SK-N-SH (cell line): ENCODE measurements around the gene WNT2. TPM values are rescaled to one million over a fixed set of nuclear protein-coding genes. Genes with fewer than 3 reads are reported as not detected.

Experiments
- CTCF ChIA-PET: fragments of 300-600, 350-600 bp; formaldehyde crosslinking; extraction: SDS; loops from one replicate; lab custom pipeline; 2021; lab: Yijun Ruan, JAX
- POLR2A ChIA-PET: fragments of 350-600 bp; sonication (Branson Sonifier 250); formaldehyde crosslinking; extraction: SDS; loops from one replicate; lab custom pipeline; 2020; ENCODE audit warnings: antibody characterized with exemption, inconsistent platforms; lab: Yijun Ruan, JAX
- DNase-seq: peaks from one replicate; pipeline ENCODE4 v3.0.0; 2012
- H2AFZ ChIP-seq: fragments of 200-600 bp; sonication (generic); 2 replicates; pipeline ENCODE4 v1.8.1; 2016; ENCODE audit warnings: antibody characterized with exemption, mild to moderate bottlenecking, low read depth
- H3F3A ChIP-seq: fragments of 200-600 bp; sonication (generic); replicated peaks from 2 replicates; pipeline ENCODE3; 2016; ENCODE audit warnings: antibody characterized with exemption, mild to moderate bottlenecking; ENCODE audit not compliant: insufficient read depth
- H3K27ac ChIP-seq, 2 experiments: fragments of 200-500 bp in 1 of 2; fragments of 200-600 bp in 1 of 2; sonication (Bioruptor generic) in 1 of 2; sonication (generic), shearing (Covaris generic) in 1 of 2; 2 replicates each; pipeline versions ENCODE4 v1.5.1 to v1.6.1; 2014 to 2016; ENCODE audit warnings: low read depth in 2 of 2, inconsistent platforms in 1 of 2, low read length in 1 of 2, mild to moderate bottlenecking in 1 of 2, mixed read lengths in 1 of 2
- H3K27me3 ChIP-seq: fragments of 200-600 bp; sonication (generic), shearing (Covaris generic); 2 replicates; pipeline ENCODE4 v1.6.1; 2016; ENCODE audit warnings: mixed run types; ENCODE audit not compliant: insufficient read depth
- H3K36me3 ChIP-seq, 2 experiments: fragments of 200-500 bp in 1 of 2; fragments of 200-600 bp in 1 of 2; sonication (Bioruptor generic) in 1 of 2; sonication (generic) in 1 of 2; replicated peaks in 1 of 2; 2 replicates each; pipeline versions ENCODE3 to v1.5.1; 2014 to 2016; ENCODE audit warnings: low read length in 1 of 2, mild to moderate bottlenecking in 1 of 2; ENCODE audit not compliant: insufficient read depth in 2 of 2, control insufficient read depth in 1 of 2
- H3K4me1 ChIP-seq, 2 experiments: fragments of 200-500 bp in 1 of 2; fragments of 200-600 bp in 1 of 2; sonication (Bioruptor generic) in 1 of 2; sonication (generic), shearing (Covaris generic) in 1 of 2; 2 replicates each; pipeline versions ENCODE4 v1.5.1 to v1.6.1; 2014 to 2016; ENCODE audit warnings: low read depth in 1 of 2, low read length in 1 of 2, mixed run types in 1 of 2; ENCODE audit not compliant: insufficient read depth in 2 of 2, control insufficient read depth in 1 of 2
- H3K4me2 ChIP-seq: fragments of 200-600 bp; sonication (generic), shearing (Covaris generic); 2 replicates; pipeline ENCODE4 v1.6.1; 2017; ENCODE audit warnings: mixed run types
- H3K4me3 ChIP-seq, 2 experiments: fragments of 200-500 bp in 1 of 2; fragments of 200-600 bp in 1 of 2; sonication (Bioruptor generic) in 1 of 2; sonication (generic), shearing (Covaris generic) in 1 of 2; 2 replicates each; pipeline versions ENCODE4 v1.5.1 to v1.8.1; 2014 to 2016; ENCODE audit warnings: low read depth in 2 of 2, inconsistent platforms in 1 of 2, low read length in 1 of 2, mild to moderate bottlenecking in 1 of 2, mixed read lengths in 1 of 2, moderate library complexity in 1 of 2
- H3K79me2 ChIP-seq: fragments of 200-600 bp; sonication (generic); 2 replicates; pipeline ENCODE4 v1.8.1; 2017; ENCODE audit warnings: mild to moderate bottlenecking; ENCODE audit not compliant: insufficient read depth
- H3K9ac ChIP-seq: fragments of 200-600 bp; sonication (generic); 2 replicates; pipeline ENCODE4 v1.6.1; 2017; ENCODE audit warnings: mixed run types
- H3K9me2 ChIP-seq: fragments of 200-600 bp; sonication (generic); 2 replicates; pipeline ENCODE4 v1.6.1; 2017; ENCODE audit warnings: mixed run types
- H3K9me3 ChIP-seq: fragments of 200-600 bp; sonication (generic); 2 replicates; pipeline ENCODE4 v1.6.1; 2017; ENCODE audit warnings: mixed run types, mild to moderate bottlenecking, moderate library complexity
- H4K20me1 ChIP-seq: fragments of 200-600 bp; sonication (generic); 2 replicates; pipeline ENCODE4 v1.6.1; 2017; ENCODE audit warnings: mild to moderate bottlenecking, mixed run types; ENCODE audit not compliant: insufficient read depth
- CHD2 ChIP-seq: fragments of 150-350 bp; IDR thresholded peaks from 2 replicates; pipeline ENCODE4 v1.6.1; 2018; ENCODE audit warnings: low read length; ENCODE audit not compliant: partially characterized antibody
- CTCF ChIP-seq: fragments of 200-600 bp; sonication (generic); IDR thresholded peaks from 2 replicates; pipeline ENCODE4 v1.6.1; 2017; ENCODE audit warnings: antibody characterized with exemption, mild to moderate bottlenecking, moderate library complexity
- ELF1 ChIP-seq: IDR thresholded peaks from 2 replicates; pipeline ENCODE4 v1.4.0; 2012
- EP300 ChIP-seq, 2 experiments: IDR thresholded peaks; 2 replicates each; pipeline versions ENCODE4 v1.4.0 to v1.6.1; 2012; ENCODE audit warnings: borderline replicate concordance in 1 of 2, low read depth in 1 of 2, low read length in 1 of 2
- FOSL2 ChIP-seq: IDR thresholded peaks from 2 replicates; pipeline ENCODE4 v1.4.0; 2012; ENCODE audit warnings: low read depth, mild to moderate bottlenecking, moderate library complexity, borderline replicate concordance
- FOXM1 ChIP-seq: IDR thresholded peaks from 2 replicates; pipeline ENCODE4 v1.4.0; 2012; ENCODE audit warnings: low read depth, mild to moderate bottlenecking
- GATA2 ChIP-seq: sonication (generic); formaldehyde crosslinking; IDR thresholded peaks from 2 replicates; pipeline ENCODE4 v1.5.0; 2020; ENCODE audit warnings: mild to moderate bottlenecking, missing genetic modification reagents
- JUND ChIP-seq: IDR thresholded peaks from 2 replicates; pipeline ENCODE4 v1.4.0; 2012
- MEF2A ChIP-seq: IDR thresholded peaks from 2 replicates; pipeline ENCODE4 v1.4.0; 2012; ENCODE audit warnings: low read depth, borderline replicate concordance
- MXI1 ChIP-seq: IDR thresholded peaks from 2 replicates; pipeline ENCODE4 v1.6.1; 2012; ENCODE audit warnings: mild to moderate bottlenecking, low read depth, low read length, improper control_type of control experiment
- NRF1 ChIP-seq: IDR thresholded peaks from 2 replicates; pipeline ENCODE4 v1.6.1; 2012; ENCODE audit warnings: low read depth, mild to moderate bottlenecking, low read length
- POLR2AphosphoS5 ChIP-seq: IDR thresholded peaks from 2 replicates; pipeline ENCODE4 v1.6.1; 2012; ENCODE audit warnings: low read depth, low read length
- SMC3 ChIP-seq: IDR thresholded peaks from 2 replicates; pipeline ENCODE4 v1.6.1; 2012; ENCODE audit warnings: low read depth, low read length, improper control_type of control experiment
- TAF1 ChIP-seq: IDR thresholded peaks from 2 replicates; pipeline ENCODE4 v1.6.1; 2012; ENCODE audit warnings: low read depth, mild to moderate bottlenecking, low read length, moderate library complexity, borderline replicate concordance
- ZBTB33 ChIP-seq: IDR thresholded peaks from 2 replicates; pipeline ENCODE4 v1.4.0; 2012; ENCODE audit warnings: low read depth, borderline replicate concordance
- WGBS: methylation state at CpG from one replicate; pipeline ENCODE4 v1.1.6; 2017; ENCODE audit warnings: low lambda C conversion rate; 5-methylcytosine and 5-hydroxymethylcytosine counted together
- polyA plus RNA-seq, 3 experiments: library from polyadenylated mRNA; depleted of rRNA; stranded (reverse); fragments of >200 nt; gene quantifications; 2 replicates each; pipeline ENCODE4 v1.2.3, GENCODE V29; 2012
- TF ChIP-seq, protein P1 (sequence below): IDR thresholded peaks from 2 replicates; pipeline ENCODE4 v1.4.0; 2012; ENCODE audit warnings: low read depth, borderline replicate concordance
- TF ChIP-seq, protein P2 (sequence below): fragments of 150-350 bp; IDR thresholded peaks from 2 replicates; pipeline ENCODE4 v1.6.1; 2017; ENCODE audit warnings: antibody characterized with exemption, low read length, low read depth, borderline replicate concordance
- TF ChIP-seq, protein P3 (sequence below): IDR thresholded peaks from 2 replicates; pipeline ENCODE4 v1.6.1; 2012; ENCODE audit warnings: mild to moderate bottlenecking, low read depth, low read length, moderate library complexity
- TF ChIP-seq, protein P4 (sequence below): fragments of 150-350 bp; IDR thresholded peaks from 2 replicates; pipeline ENCODE4 v1.6.1; 2016; ENCODE audit warnings: mild to moderate bottlenecking, low read depth, low read length

WNT2 gene
- polyA plus RNA-seq, 1 of the 3 experiments (the other 2 are of a cell fraction): not detected

- H3K4me1 ChIP-seq: no peaks in the 10 kb centered on the region; a peak in 1 of 4 replicates
- peaks cover 86% of the 10 kb centered on the region for H3K27me3 ChIP-seq
- no peak for DNase-seq
- POLR2A ChIA-PET: no interaction called here
- no peaks in the 10 kb centered on the region for H4K20me1 ChIP-seq
- no peaks in the 10 kb centered on the region for H3K36me3 ChIP-seq
- no peaks in the 10 kb centered on the region for H3F3A ChIP-seq
- no peak overlapping the region for H3K4me2 ChIP-seq
- H3K9me2 ChIP-seq: no peaks in the 10 kb centered on the region
- 10% methylated on average over 3 of the region's 3 CpGs for WGBS
- TF ChIP-seq MEF2A (no peak), CHD2 (no peak), FOXM1 (no peak), JUND (no peak), POLR2AphosphoS5 (no peak), ELF1 (no peak), GATA2 (CRISPR knock-in tag) (no peak), FOSL2 (no peak), CTCF (no peak), SMC3 (no peak), NRF1 (no peak), EP300 (IDR thresholded peaks at IDR 0.05; ENCODE audit: borderline replicate concordance in 1 of 2, low read depth in 1 of 2, low read length in 1 of 2) (no peak), ZBTB33 (no peak), TAF1 (no peak), MXI1 (no peak)
- TF ChIP-seq, protein P1, sequence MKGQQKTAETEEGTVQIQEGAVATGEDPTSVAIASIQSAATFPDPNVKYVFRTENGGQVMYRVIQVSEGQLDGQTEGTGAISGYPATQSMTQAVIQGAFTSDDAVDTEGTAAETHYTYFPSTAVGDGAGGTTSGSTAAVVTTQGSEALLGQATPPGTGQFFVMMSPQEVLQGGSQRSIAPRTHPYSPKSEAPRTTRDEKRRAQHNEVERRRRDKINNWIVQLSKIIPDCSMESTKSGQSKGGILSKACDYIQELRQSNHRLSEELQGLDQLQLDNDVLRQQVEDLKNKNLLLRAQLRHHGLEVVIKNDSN: no peak
- TF ChIP-seq, protein P2, sequence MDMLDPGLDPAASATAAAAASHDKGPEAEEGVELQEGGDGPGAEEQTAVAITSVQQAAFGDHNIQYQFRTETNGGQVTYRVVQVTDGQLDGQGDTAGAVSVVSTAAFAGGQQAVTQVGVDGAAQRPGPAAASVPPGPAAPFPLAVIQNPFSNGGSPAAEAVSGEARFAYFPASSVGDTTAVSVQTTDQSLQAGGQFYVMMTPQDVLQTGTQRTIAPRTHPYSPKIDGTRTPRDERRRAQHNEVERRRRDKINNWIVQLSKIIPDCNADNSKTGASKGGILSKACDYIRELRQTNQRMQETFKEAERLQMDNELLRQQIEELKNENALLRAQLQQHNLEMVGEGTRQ: no peak
- TF ChIP-seq, protein P3, sequence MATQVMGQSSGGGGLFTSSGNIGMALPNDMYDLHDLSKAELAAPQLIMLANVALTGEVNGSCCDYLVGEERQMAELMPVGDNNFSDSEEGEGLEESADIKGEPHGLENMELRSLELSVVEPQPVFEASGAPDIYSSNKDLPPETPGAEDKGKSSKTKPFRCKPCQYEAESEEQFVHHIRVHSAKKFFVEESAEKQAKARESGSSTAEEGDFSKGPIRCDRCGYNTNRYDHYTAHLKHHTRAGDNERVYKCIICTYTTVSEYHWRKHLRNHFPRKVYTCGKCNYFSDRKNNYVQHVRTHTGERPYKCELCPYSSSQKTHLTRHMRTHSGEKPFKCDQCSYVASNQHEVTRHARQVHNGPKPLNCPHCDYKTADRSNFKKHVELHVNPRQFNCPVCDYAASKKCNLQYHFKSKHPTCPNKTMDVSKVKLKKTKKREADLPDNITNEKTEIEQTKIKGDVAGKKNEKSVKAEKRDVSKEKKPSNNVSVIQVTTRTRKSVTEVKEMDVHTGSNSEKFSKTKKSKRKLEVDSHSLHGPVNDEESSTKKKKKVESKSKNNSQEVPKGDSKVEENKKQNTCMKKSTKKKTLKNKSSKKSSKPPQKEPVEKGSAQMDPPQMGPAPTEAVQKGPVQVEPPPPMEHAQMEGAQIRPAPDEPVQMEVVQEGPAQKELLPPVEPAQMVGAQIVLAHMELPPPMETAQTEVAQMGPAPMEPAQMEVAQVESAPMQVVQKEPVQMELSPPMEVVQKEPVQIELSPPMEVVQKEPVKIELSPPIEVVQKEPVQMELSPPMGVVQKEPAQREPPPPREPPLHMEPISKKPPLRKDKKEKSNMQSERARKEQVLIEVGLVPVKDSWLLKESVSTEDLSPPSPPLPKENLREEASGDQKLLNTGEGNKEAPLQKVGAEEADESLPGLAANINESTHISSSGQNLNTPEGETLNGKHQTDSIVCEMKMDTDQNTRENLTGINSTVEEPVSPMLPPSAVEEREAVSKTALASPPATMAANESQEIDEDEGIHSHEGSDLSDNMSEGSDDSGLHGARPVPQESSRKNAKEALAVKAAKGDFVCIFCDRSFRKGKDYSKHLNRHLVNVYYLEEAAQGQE: no peak
- TF ChIP-seq, protein P4, sequence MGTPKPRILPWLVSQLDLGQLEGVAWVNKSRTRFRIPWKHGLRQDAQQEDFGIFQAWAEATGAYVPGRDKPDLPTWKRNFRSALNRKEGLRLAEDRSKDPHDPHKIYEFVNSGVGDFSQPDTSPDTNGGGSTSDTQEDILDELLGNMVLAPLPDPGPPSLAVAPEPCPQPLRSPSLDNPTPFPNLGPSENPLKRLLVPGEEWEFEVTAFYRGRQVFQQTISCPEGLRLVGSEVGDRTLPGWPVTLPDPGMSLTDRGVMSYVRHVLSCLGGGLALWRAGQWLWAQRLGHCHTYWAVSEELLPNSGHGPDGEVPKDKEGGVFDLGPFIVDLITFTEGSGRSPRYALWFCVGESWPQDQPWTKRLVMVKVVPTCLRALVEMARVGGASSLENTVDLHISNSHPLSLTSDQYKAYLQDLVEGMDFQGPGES: no peak
- TF ChIP-seq, all 33 proteins: peak for 0
- Histone ChIP-seq H3K79me2 (no peaks in the 10 kb centered on the region), H3K27ac (no peak overlapping the region), H3K9ac (no peak overlapping the region), H3K9me3 (no peaks in the 10 kb centered on the region), H2AFZ (no peak overlapping the region), H3K4me3 (no peak overlapping the region)
- CTCF ChIA-PET: interaction anchor here (0.6 kb wide), 1 partner anchor 1265 kb away, joined by 3 read pairs; no protein-coding TSS in a partner anchor
Measured at GRCh38 chr7:117319181-117319580, 3.7 kb downstream of the WNT2 start.
